Placental pericyte (primary cell): ENCODE measurements around the gene SQSTM1. TPM values are rescaled to one million over a fixed set of nuclear protein-coding genes. Genes with fewer than 3 reads are reported as not detected.

Experiments used
- small RNA-seq: library from RNA; depleted of rRNA; stranded (forward); fragments of <200 nt; gene quantifications from one replicate; pipeline ENCODE3, GENCODE V24; 2012; ENCODE audit warnings: low replicate concordance
- total RNA-seq: library from RNA; depleted of rRNA; stranded (reverse); fragments of >200 nt; gene quantifications from 2 replicates; pipeline ENCODE4 v1.2.3, GENCODE V29; 2012

SQSTM1 gene
- 439 and 1,519 TPM in 2 replicates for total RNA-seq

GRCh38 chr5:179820483-179821297, at the start of gene SQSTM1:
SQSTM1 (plus strand) TSS chr5:179820905; CDS start chr5:179820937, 32 bp downstream.

GRCh38 chr5:179793468-179794139, 27.1 kb upstream of the SQSTM1 start, which contains the start of gene LTC4S:
LTC4S (plus strand) TSS chr5:179793986; CDS start chr5:179794081, 95 bp downstream.

GRCh38 chr5:179806250-179807048, 14.3 kb upstream of the SQSTM1 start, which contains the start of gene MGAT4B:
MGAT4B (minus strand) TSS chr5:179806866; CDS start chr5:179806583, 283 bp downstream.

GRCh38 chr5:179858586-179859427, 38.1 kb downstream of the SQSTM1 start, which contains the start of gene MRNIP:
MRNIP (minus strand) TSS chr5:179858817; CDS start chr5:179858796, 21 bp downstream.

Small RNA genes lying within 50 kb of the gene (small RNA-seq; reads per million reads assigned to genes)
- 0.72 reads per million, percentile 31 among the genes with 10 or more reads in this experiment for gene MIR1229
- not detected for gene RF00019

Other genes starting within 250 kb of the SQSTM1 start
- 435 and 542 TPM in 2 replicates for gene HNRNPH1, start 197.2 kb upstream of the SQSTM1 start, total RNA-seq
- 0.29 TPM in 1 of 2 replicates, not detected in the other for gene CBY3, start 139.9 kb upstream of the SQSTM1 start, total RNA-seq
- 650 and 1,521 TPM in 2 replicates for gene CANX, start 121.9 kb upstream of the SQSTM1 start, total RNA-seq
- gene MAML1, start 88.1 kb upstream of the SQSTM1 start, total RNA-seq: 6.3 and 16.2 TPM in 2 replicates
- 0.88 TPM in 1 of 2 replicates, not detected in the other for gene LTC4S, start 26.9 kb upstream of the SQSTM1 start, total RNA-seq
- 135 and 238 TPM in 2 replicates for gene MGAT4B, start 14.0 kb upstream of the SQSTM1 start, total RNA-seq
- 6.6 and 7.2 TPM in 2 replicates for gene MRNIP, start 37.9 kb downstream of the SQSTM1 start, total RNA-seq
- 63.5 and 70.6 TPM in 2 replicates for gene TBC1D9B, start 87.0 kb downstream of the SQSTM1 start, total RNA-seq